ENCODE results near the gene SERINC4. TPM values are rescaled to one million over a fixed set of nuclear protein-coding genes. Genes with fewer than 3 reads are reported as not detected.
"Not testable (repeated sequence)": the region's sequence is repeated elsewhere in the genome, so short reads cannot be mapped to it uniquely, and the experiment has no call there.

Gene SERINC4
- polyA plus RNA-seq, 1 donor (not counting 4 experiments of a cell fraction or from before 2014, with no cell fraction given), result 0.05 TPM

DNA sequence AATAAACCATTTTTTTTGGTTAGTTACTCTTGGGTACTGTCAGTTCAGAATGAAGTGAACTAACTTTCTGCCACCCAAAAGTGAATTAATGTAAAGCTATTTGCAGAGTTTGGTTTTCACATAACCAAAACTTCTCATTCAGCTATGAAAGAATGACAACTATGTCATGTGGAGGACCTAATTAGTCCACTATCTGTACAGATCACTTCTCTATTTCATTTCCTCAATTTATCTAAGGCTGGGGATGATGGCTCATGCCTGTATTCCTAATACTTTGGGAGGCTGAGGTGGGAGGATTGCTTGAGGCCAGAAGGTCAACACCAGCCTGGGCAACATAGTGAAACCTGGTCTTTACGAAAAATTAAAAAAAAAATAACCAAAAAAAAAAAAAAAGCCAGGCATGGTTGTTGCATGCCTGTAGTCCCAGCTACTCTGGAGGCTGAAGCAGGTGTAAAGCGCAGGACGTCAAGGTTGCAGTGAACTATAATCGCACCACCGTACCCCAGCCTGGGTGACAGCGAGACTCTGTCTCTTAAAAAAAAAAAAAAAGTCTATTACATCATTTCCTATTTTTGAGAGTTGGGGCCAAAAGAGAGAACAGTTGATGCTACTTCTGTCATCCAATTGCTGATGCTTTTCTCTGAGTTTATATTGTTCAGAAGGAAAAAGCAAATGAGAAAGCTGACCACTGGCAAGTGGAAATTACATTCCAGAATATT lies 9.1 kb upstream of the SERINC4 start:
- dilution Hi-C loops (cut with MboI; ENCODE audit: extremely low pct_ligation_motif_present, low sequenced_read_pairs), result no loop called here
- no peak for DNase-seq (ENCODE audit: low read depth, low spot score)
- no peak for TF ChIP-seq EZH2 (IDR thresholded peaks at IDR 0.05; ENCODE audit: low read length)
- TF ChIP-seq, protein P1, sequence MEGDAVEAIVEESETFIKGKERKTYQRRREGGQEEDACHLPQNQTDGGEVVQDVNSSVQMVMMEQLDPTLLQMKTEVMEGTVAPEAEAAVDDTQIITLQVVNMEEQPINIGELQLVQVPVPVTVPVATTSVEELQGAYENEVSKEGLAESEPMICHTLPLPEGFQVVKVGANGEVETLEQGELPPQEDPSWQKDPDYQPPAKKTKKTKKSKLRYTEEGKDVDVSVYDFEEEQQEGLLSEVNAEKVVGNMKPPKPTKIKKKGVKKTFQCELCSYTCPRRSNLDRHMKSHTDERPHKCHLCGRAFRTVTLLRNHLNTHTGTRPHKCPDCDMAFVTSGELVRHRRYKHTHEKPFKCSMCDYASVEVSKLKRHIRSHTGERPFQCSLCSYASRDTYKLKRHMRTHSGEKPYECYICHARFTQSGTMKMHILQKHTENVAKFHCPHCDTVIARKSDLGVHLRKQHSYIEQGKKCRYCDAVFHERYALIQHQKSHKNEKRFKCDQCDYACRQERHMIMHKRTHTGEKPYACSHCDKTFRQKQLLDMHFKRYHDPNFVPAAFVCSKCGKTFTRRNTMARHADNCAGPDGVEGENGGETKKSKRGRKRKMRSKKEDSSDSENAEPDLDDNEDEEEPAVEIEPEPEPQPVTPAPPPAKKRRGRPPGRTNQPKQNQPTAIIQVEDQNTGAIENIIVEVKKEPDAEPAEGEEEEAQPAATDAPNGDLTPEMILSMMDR (optimal IDR thresholded peaks at IDR 0.05 in 1 of 3, IDR thresholded peaks at IDR 0.05 in 1 of 3, conservative IDR thresholded peaks at IDR 0.05 in 1 of 3; ENCODE audit: extremely low read depth in 1 of 3, insufficient read depth in 2 of 3, low read length in 3 of 3), result no peak

DNA sequence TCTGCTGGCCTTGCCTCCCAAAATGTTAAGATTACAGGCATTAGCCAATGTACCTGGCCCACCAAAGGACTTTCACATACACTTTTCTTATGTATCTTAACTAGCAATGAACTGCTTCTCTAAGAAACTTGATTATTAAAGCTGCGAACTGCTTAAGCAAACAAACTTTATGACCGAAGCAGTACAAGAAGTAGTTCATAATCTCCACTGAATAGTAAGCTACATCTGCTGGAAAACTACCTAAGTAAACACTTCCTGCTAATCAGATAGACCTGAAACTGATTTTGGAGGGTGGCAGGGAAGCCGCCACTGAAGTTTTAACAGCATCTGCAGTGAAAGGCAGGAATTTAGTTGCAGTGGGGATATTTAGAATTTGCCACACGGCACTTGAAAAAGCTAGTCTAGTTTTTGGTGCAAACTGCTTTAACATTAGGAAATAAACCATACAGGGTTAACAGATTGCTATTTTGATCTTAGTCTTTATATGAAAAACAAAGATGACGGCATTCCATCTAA lies 8.5 kb upstream of the SERINC4 start:
- H3K9ac ChIP-seq (ENCODE audit: control insufficient read depth, extremely low read depth, insufficient read depth, low read length), result no peak overlapping the region
- dilution Hi-C loops (cut with MboI; ENCODE audit: extremely low pct_ligation_motif_present, low sequenced_read_pairs), result no loop called here
- H3K4me3 ChIP-seq (ENCODE audit: control insufficient read depth in 2 of 3, extremely low read depth in 1 of 3, insufficient read depth in 2 of 3, low read depth in 1 of 3, low read length in 3 of 3), result no peak overlapping the region
- TF ChIP-seq EZH2 (IDR thresholded peaks at IDR 0.05; ENCODE audit: low read length), result no peak
- TF ChIP-seq, protein P1 (optimal IDR thresholded peaks at IDR 0.05 in 1 of 3, IDR thresholded peaks at IDR 0.05 in 1 of 3, conservative IDR thresholded peaks at IDR 0.05 in 1 of 3; ENCODE audit: extremely low read depth in 1 of 3, insufficient read depth in 2 of 3, low read length in 3 of 3), result no peak
- H4K20me1 ChIP-seq (ENCODE audit: control insufficient read depth, extremely low read depth, insufficient read depth, low read length), result no peaks in the 10 kb centered on the region
- no peak overlapping the region for H2AFZ ChIP-seq (ENCODE audit: control insufficient read depth, low read length)
- peaks cover 23 to 35% of the 10 kb centered on the region in 2 experiments for H3K36me3 ChIP-seq (ENCODE audit: control insufficient read depth in 2 of 2, extremely low read depth in 1 of 2, insufficient read depth in 2 of 2, low read length in 2 of 2)
- H3K4me2 ChIP-seq (ENCODE audit: control insufficient read depth, extremely low read depth, insufficient read depth, low read depth, low read length), result no peak overlapping the region
- no peak for DNase-seq (ENCODE audit: low read depth, low spot score)
- H3K27ac ChIP-seq (ENCODE audit: control insufficient read depth, insufficient read depth, low read length), result no peak overlapping the region
- no peaks in the 10 kb centered on the region for H3K79me2 ChIP-seq (ENCODE audit: control insufficient read depth, insufficient read depth, low read length)
- no peaks in the 10 kb centered on the region for H3K9me1 ChIP-seq (ENCODE audit: control insufficient read depth, extremely low read depth, insufficient read depth, low read length)
- H3K27me3 ChIP-seq (ENCODE audit: control insufficient read depth, extremely low read depth, insufficient read depth, low read length), result no peaks in the 10 kb centered on the region
- no peak for FAIRE-seq
- H3K9me3 ChIP-seq (ENCODE audit: control insufficient read depth, low read depth, low read length), result no peaks in the 10 kb centered on the region
- no peaks in the 10 kb centered on the region for H3K4me1 ChIP-seq (ENCODE audit: control insufficient read depth, extremely low read depth, insufficient read depth, low read length)

More for the DNA sequence above, 9.1 kb upstream of the SERINC4 start:
- Histone ChIP-seq H3K36me3 (ENCODE audit: control insufficient read depth in 2 of 2, extremely low read depth in 1 of 2, insufficient read depth in 2 of 2, low read length in 2 of 2) (peaks cover 25 to 37% of the 10 kb centered on the region in 2 experiments), H3K4me2 (ENCODE audit: control insufficient read depth, extremely low read depth, insufficient read depth, low read depth, low read length) (no peak overlapping the region), H2AFZ (ENCODE audit: control insufficient read depth, low read length) (no peak overlapping the region), H4K20me1 (ENCODE audit: control insufficient read depth, extremely low read depth, insufficient read depth, low read length) (no peaks in the 10 kb centered on the region), H3K79me2 (ENCODE audit: control insufficient read depth, insufficient read depth, low read length) (no peaks in the 10 kb centered on the region), H3K9ac (ENCODE audit: control insufficient read depth, extremely low read depth, insufficient read depth, low read length) (no peak overlapping the region), H3K9me3 (ENCODE audit: control insufficient read depth, low read depth, low read length) (no peaks in the 10 kb centered on the region), H3K4me3 (ENCODE audit: control insufficient read depth in 2 of 3, extremely low read depth in 1 of 3, insufficient read depth in 2 of 3, low read depth in 1 of 3, low read length in 3 of 3) (no peak overlapping the region), H3K4me1 (ENCODE audit: control insufficient read depth, extremely low read depth, insufficient read depth, low read length) (no peaks in the 10 kb centered on the region), H3K27me3 (ENCODE audit: control insufficient read depth, extremely low read depth, insufficient read depth, low read length) (no peaks in the 10 kb centered on the region), H3K9me1 (ENCODE audit: control insufficient read depth, extremely low read depth, insufficient read depth, low read length) (no peaks in the 10 kb centered on the region), H3K27ac (ENCODE audit: control insufficient read depth, insufficient read depth, low read length) (no peak overlapping the region)
- no peak for FAIRE-seq

DNA sequence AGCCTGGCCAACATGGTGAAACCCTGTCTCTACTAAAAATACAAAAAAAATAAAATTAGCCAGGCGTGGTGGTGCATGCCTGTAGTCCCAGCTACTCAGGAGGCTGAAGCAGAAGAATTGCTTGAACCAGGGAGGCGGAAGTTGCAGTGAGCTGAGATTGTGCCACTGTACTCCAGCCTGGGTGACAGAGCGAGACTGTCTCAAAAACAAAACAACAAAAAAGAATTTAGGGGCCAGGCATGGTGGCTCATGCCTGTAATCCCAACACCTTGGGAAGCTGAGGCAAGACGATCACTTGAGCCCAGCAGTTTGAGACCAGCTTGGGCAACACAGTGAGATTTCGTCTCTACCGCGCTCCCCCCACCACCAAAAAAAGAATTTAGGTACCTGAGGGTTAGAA lies 2.7 kb upstream of the SERINC4 start:
- H3K27ac ChIP-seq (ENCODE audit: control insufficient read depth, insufficient read depth, low read length); H3K9me1 ChIP-seq (ENCODE audit: control insufficient read depth, extremely low read depth, insufficient read depth, low read length); H3K4me1 ChIP-seq (ENCODE audit: control insufficient read depth, extremely low read depth, insufficient read depth, low read length); H4K20me1 ChIP-seq (ENCODE audit: control insufficient read depth, extremely low read depth, insufficient read depth, low read length); H3K4me2 ChIP-seq (ENCODE audit: control insufficient read depth, extremely low read depth, insufficient read depth, low read depth, low read length); dilution Hi-C loops (cut with MboI; ENCODE audit: extremely low pct_ligation_motif_present, low sequenced_read_pairs); FAIRE-seq; H3K9me3 ChIP-seq (ENCODE audit: control insufficient read depth, low read depth, low read length); H3K27me3 ChIP-seq (ENCODE audit: control insufficient read depth, extremely low read depth, insufficient read depth, low read length); H2AFZ ChIP-seq (ENCODE audit: control insufficient read depth, low read length); H3K9ac ChIP-seq (ENCODE audit: control insufficient read depth, extremely low read depth, insufficient read depth, low read length); DNase-seq (ENCODE audit: low read depth, low spot score); H3K4me3 ChIP-seq (ENCODE audit: control insufficient read depth in 2 of 3, extremely low read depth in 1 of 3, insufficient read depth in 2 of 3, low read depth in 1 of 3, low read length in 3 of 3): not testable (repeated sequence)
- peaks cover 8 to 17% of the 10 kb centered on the region in 2 experiments for H3K36me3 ChIP-seq (ENCODE audit: control insufficient read depth in 2 of 2, extremely low read depth in 1 of 2, insufficient read depth in 2 of 2, low read length in 2 of 2)
- peaks cover 12% of the 10 kb centered on the region for H3K79me2 ChIP-seq (ENCODE audit: control insufficient read depth, insufficient read depth, low read length)

Measured in keratinocyte (primary cell).